Mesenchymal stem cell (in vitro differentiated cells and primary cell): ENCODE measurements around the gene UGT1A3.

ENCODE experiments used
- DNase-seq: peaks from one replicate; pipeline ENCODE4 v3.0.0-alpha.2; 2013
- H2AFZ ChIP-seq: one replicate; pipeline ENCODE4 v1.6.1; 2013; ENCODE audit warnings: low read depth, mild to moderate bottlenecking, control low read depth, inconsistent platforms, low read length, moderate library complexity
- H2AK5ac ChIP-seq: 2 replicates; pipeline ENCODE4 v1.6.1; 2013; ENCODE audit warnings: low read length, moderate library complexity, mild to moderate bottlenecking, inconsistent platforms; ENCODE audit not compliant: severe bottlenecking
- H2BK120ac ChIP-seq: one replicate; pipeline ENCODE4 v1.6.1; 2013; ENCODE audit warnings: low read depth, mild to moderate bottlenecking, inconsistent platforms, low read length, moderate library complexity
- H2BK12ac ChIP-seq, 2 experiments: one replicate each; pipeline ENCODE4 v1.6.1; 2013; ENCODE audit warnings: inconsistent platforms in 2 of 2, low read length in 2 of 2, mild to moderate bottlenecking in 2 of 2, moderate library complexity in 2 of 2, control low read depth in 1 of 2
- H2BK15ac ChIP-seq: one replicate; pipeline ENCODE4 v1.6.1; 2013; ENCODE audit warnings: mild to moderate bottlenecking, low read depth, inconsistent platforms; ENCODE audit not compliant: poor library complexity, severe bottlenecking
- H2BK5ac ChIP-seq: 2 replicates; pipeline ENCODE4 v1.6.1; 2013; ENCODE audit warnings: low read depth, mild to moderate bottlenecking, low read length, control low read depth, inconsistent platforms; ENCODE audit not compliant: poor library complexity, severe bottlenecking
- H3K14ac ChIP-seq, 2 experiments: one replicate each; pipeline ENCODE4 v1.6.1; 2013; ENCODE audit warnings: inconsistent platforms in 2 of 2, low read length in 2 of 2, control low read depth in 1 of 2, mild to moderate bottlenecking in 1 of 2, moderate library complexity in 1 of 2
- H3K18ac ChIP-seq, 2 experiments: one replicate each; pipeline ENCODE4 v1.6.1; 2013; ENCODE audit warnings: inconsistent platforms in 2 of 2, low read length in 2 of 2, control low read depth in 1 of 2, low read depth in 1 of 2, mild to moderate bottlenecking in 1 of 2
- H3K23ac ChIP-seq, 2 experiments: one replicate each; pipeline ENCODE4 v1.6.1; 2013; ENCODE audit warnings: inconsistent platforms in 2 of 2, low read length in 2 of 2, mild to moderate bottlenecking in 2 of 2, moderate library complexity in 2 of 2, control low read depth in 1 of 2
- H3K27ac ChIP-seq: 2 replicates; pipeline ENCODE4 v1.5.1; 2013; ENCODE audit warnings: mild to moderate bottlenecking, moderate library complexity, low read length, control low read depth, inconsistent platforms; ENCODE audit not compliant: poor library complexity, severe bottlenecking
- H3K27me3 ChIP-seq, 2 experiments: 2 replicates each; pipeline versions ENCODE4 v1.6.1 to v1.7.0; 2013; ENCODE audit warnings: low read length in 2 of 2, mild to moderate bottlenecking in 2 of 2, moderate library complexity in 2 of 2, control low read depth in 1 of 2, inconsistent platforms in 1 of 2; ENCODE audit not compliant: control insufficient read depth in 1 of 2, insufficient read depth in 1 of 2
- H3K36me3 ChIP-seq, 2 experiments: 2 replicates each; pipeline versions ENCODE4 v1.6.1 to v1.7.0; 2013; ENCODE audit warnings: low read length in 2 of 2, control low read depth in 1 of 2, inconsistent platforms in 1 of 2, low read depth in 1 of 2, mild to moderate bottlenecking in 1 of 2; ENCODE audit not compliant: insufficient read depth in 2 of 2, control insufficient read depth in 1 of 2
- H3K4ac ChIP-seq, 2 experiments: one replicate each; pipeline ENCODE4 v1.6.1; 2013; ENCODE audit warnings: inconsistent platforms in 2 of 2, low read length in 2 of 2, mild to moderate bottlenecking in 2 of 2, moderate library complexity in 2 of 2, control low read depth in 1 of 2, low read depth in 1 of 2
- H3K4me1 ChIP-seq: 2 replicates; pipeline ENCODE4 v1.6.1; 2013; ENCODE audit warnings: low read depth, low read length, control low read depth; ENCODE audit not compliant: control insufficient read depth, insufficient read depth
- H3K4me2 ChIP-seq: 2 replicates; pipeline ENCODE4 v1.6.1; 2013; ENCODE audit warnings: low read length, mild to moderate bottlenecking, inconsistent platforms; ENCODE audit not compliant: poor library complexity, severe bottlenecking
- H3K4me3 ChIP-seq, 2 experiments: 2 replicates each; pipeline versions ENCODE4 v1.5.1 to v1.7.0; 2013; ENCODE audit warnings: low read length in 2 of 2, mild to moderate bottlenecking in 2 of 2, control low read depth in 1 of 2, low read depth in 1 of 2; ENCODE audit not compliant: insufficient read depth in 1 of 2
- H3K79me1 ChIP-seq: replicated peaks from 2 replicates; pipeline ENCODE4 v1.6.1; 2013; ENCODE audit warnings: mild to moderate bottlenecking, control low read depth, low read length, inconsistent platforms; ENCODE audit not compliant: poor library complexity, severe bottlenecking
- H3K9ac ChIP-seq: 2 replicates; pipeline ENCODE4 v1.7.0; 2013; ENCODE audit warnings: mild to moderate bottlenecking, low read length, moderate library complexity
- H3K9me3 ChIP-seq: 2 replicates; pipeline ENCODE4 v1.7.0; 2013; ENCODE audit warnings: mild to moderate bottlenecking, low read length; ENCODE audit not compliant: control insufficient read depth
- H4K8ac ChIP-seq: one replicate; pipeline ENCODE4 v1.6.1; 2013; ENCODE audit warnings: inconsistent platforms, mild to moderate bottlenecking, low read length, moderate library complexity
- H4K91ac ChIP-seq: one replicate; pipeline ENCODE4 v1.6.1; 2013; ENCODE audit warnings: mild to moderate bottlenecking, low read length, inconsistent platforms
- WGBS: methylation state at CpG from one replicate; pipeline ENCODE4 v1.1.7; 2013; ENCODE audit warnings: mixed read lengths; 5-methylcytosine and 5-hydroxymethylcytosine counted together

UGT1A3 gene

GRCh38 chr2:233689501-233689900, 39.3 kb upstream of the UGT1A3 start:
- no peak overlapping the region for H3K9ac ChIP-seq
- no peak overlapping the region for H3K23ac ChIP-seq
- no peak overlapping the region for H2BK15ac ChIP-seq
- peaks cover 0 to 19% of the 10 kb centered on the region in 2 experiments for H3K27me3 ChIP-seq
- H3K36me3 ChIP-seq = no peaks in the 10 kb centered on the region
- no peak for DNase-seq
- H3K4me3 ChIP-seq = no peak overlapping the region
- no peaks in the 10 kb centered on the region for H3K79me1 ChIP-seq
- H3K4ac ChIP-seq = no peak overlapping the region
- H3K27ac ChIP-seq = no peak overlapping the region
- no peak overlapping the region for H4K8ac ChIP-seq
- H3K4me2 ChIP-seq = no peak overlapping the region
- H2BK120ac ChIP-seq = no peak overlapping the region
- WGBS = 57% methylated on average over 3 of the region's 3 CpGs
- H2BK12ac ChIP-seq = no peak overlapping the region
- H3K4me1 ChIP-seq = no peaks in the 10 kb centered on the region
- H2AK5ac ChIP-seq = no peak overlapping the region
- no peak overlapping the region for H3K14ac ChIP-seq
- H2AFZ ChIP-seq = no peak overlapping the region
- no peaks in the 10 kb centered on the region for H3K9me3 ChIP-seq
- no peak overlapping the region for H3K18ac ChIP-seq
- no peak overlapping the region for H4K91ac ChIP-seq
- no peak overlapping the region for H2BK5ac ChIP-seq

GRCh38 chr2:233690444-233690843, 38.4 kb upstream of the UGT1A3 start:
- H2BK120ac ChIP-seq = no peak overlapping the region
- no peak for DNase-seq
- no peak overlapping the region for H2BK12ac ChIP-seq
- H3K79me1 ChIP-seq = no peaks in the 10 kb centered on the region
- H3K4me3 ChIP-seq = no peak overlapping the region
- H2BK5ac ChIP-seq = no peak overlapping the region
- no peak overlapping the region for H3K4ac ChIP-seq
- H3K14ac ChIP-seq = no peak overlapping the region
- peaks cover 0 to 19% of the 10 kb centered on the region in 2 experiments for H3K27me3 ChIP-seq
- H3K4me1 ChIP-seq = no peaks in the 10 kb centered on the region
- no peak overlapping the region for H3K27ac ChIP-seq
- H2BK15ac ChIP-seq = no peak overlapping the region
- H2AK5ac ChIP-seq = no peak overlapping the region
- no peak overlapping the region for H3K23ac ChIP-seq
- H3K9me3 ChIP-seq = no peaks in the 10 kb centered on the region
- H3K9ac ChIP-seq = no peak overlapping the region
- H3K36me3 ChIP-seq = no peaks in the 10 kb centered on the region
- no peak overlapping the region for H4K91ac ChIP-seq
- no peak overlapping the region for H3K4me2 ChIP-seq
- H2AFZ ChIP-seq = no peak overlapping the region
- H3K18ac ChIP-seq = no peak overlapping the region
- WGBS = 85% methylated on average over 4 of the region's 4 CpGs
- H4K8ac ChIP-seq = no peak overlapping the region

GRCh38 chr2:233691443-233692433, 37.1 kb upstream of the UGT1A3 start:
- Histone ChIP-seq H3K4me3 (no peak overlapping the region), H2BK15ac (no peak overlapping the region), H3K4me1 (no peaks in the 10 kb centered on the region), H3K27ac (no peak overlapping the region), H4K8ac (no peak overlapping the region), H3K4me2 (no peak overlapping the region), H2BK12ac (no peak overlapping the region), H2BK5ac (no peak overlapping the region), H2AK5ac (no peak overlapping the region), H3K14ac (no peak overlapping the region), H3K23ac (no peak overlapping the region), H4K91ac (no peak overlapping the region), H3K79me1 (no peaks in the 10 kb centered on the region), H3K27me3 (peaks cover 0 to 19% of the 10 kb centered on the region in 2 experiments), H2AFZ (no peak overlapping the region), H2BK120ac (no peak overlapping the region), H3K18ac (no peak overlapping the region), H3K4ac (no peak overlapping the region), H3K36me3 (no peaks in the 10 kb centered on the region), H3K9me3 (no peaks in the 10 kb centered on the region), H3K9ac (no peak overlapping the region)
- DNase-seq = no peak
- WGBS = 89% methylated on average over 8 of the region's 11 CpGs

GRCh38 chr2:233692648-233693047, 36.2 kb upstream of the UGT1A3 start, which contains the start of gene UGT1A6:
Gene UGT1A6 (plus strand): TSS chr2:233692890. CDS start chr2:233693005, 115 bp downstream.
- H2BK12ac ChIP-seq = no peak within 1 kb of the TSS
- no peak for DNase-seq
- no peak within 1 kb of the TSS for H3K4me2 ChIP-seq
- no peaks in the 10 kb centered on the region for H3K4me1 ChIP-seq
- no peak within 1 kb of the TSS for H4K91ac ChIP-seq
- no peak within 1 kb of the TSS for H2BK120ac ChIP-seq
- no peak within 1 kb of the TSS for H3K27ac ChIP-seq
- no peak within 1 kb of the TSS for H3K23ac ChIP-seq
- no peak within 1 kb of the TSS for H2BK5ac ChIP-seq
- H4K8ac ChIP-seq = no peak within 1 kb of the TSS
- no peaks in the 10 kb centered on the region for H3K79me1 ChIP-seq
- no peaks in the 10 kb centered on the region for H3K9me3 ChIP-seq
- peaks cover 0 to 19% of the 10 kb centered on the region in 2 experiments for H3K27me3 ChIP-seq
- no peak within 1 kb of the TSS for H2AFZ ChIP-seq
- H3K36me3 ChIP-seq = no peaks in the 10 kb centered on the region
- no peak within 1 kb of the TSS for H3K14ac ChIP-seq
- no peak within 1 kb of the TSS for H3K9ac ChIP-seq
- H3K4ac ChIP-seq = no peak within 1 kb of the TSS
- no peak within 1 kb of the TSS for H2BK15ac ChIP-seq
- no peak within 1 kb of the TSS for H2AK5ac ChIP-seq
- 88% methylated on average over 4 of the region's 4 CpGs for WGBS
- no peak within 1 kb of the TSS for H3K18ac ChIP-seq
- no peak within 1 kb of the TSS for H3K4me3 ChIP-seq
